Sigmoid colon (tissue), 7 donors: ENCODE results near the gene SWAP70. TPM values are rescaled to one million over a fixed set of nuclear protein-coding genes. Genes with fewer than 3 reads are reported as not detected.

Experiments used
- DNase-seq: peaks from one replicate; pipeline ENCODE4 v3.0.0-alpha.2; 2019
- H3K27ac ChIP-seq, 4 donors: fragments of 200-600 bp; sonication (generic); one replicate each; pipeline ENCODE4 v1.5.1; 2016 to 2019; ENCODE audit warnings: mild to moderate bottlenecking in 1 of 4
- H3K27me3 ChIP-seq, 3 donors: fragments of 200-600 bp; sonication (generic); one replicate each; pipeline ENCODE4 v1.5.1; 2019; ENCODE audit warnings: mild to moderate bottlenecking in 1 of 3
- H3K36me3 ChIP-seq, 4 donors: fragments of 200-600 bp; sonication (generic); one replicate each; pipeline ENCODE4 v1.5.1; 2016 to 2019
- H3K4me1 ChIP-seq, 4 donors: fragments of 200-600 bp; sonication (generic); one replicate each; pipeline ENCODE4 v1.5.1; 2017 to 2019
- H3K4me3 ChIP-seq, 4 donors: fragments of 200-600 bp; sonication (generic); one replicate each; pipeline ENCODE4 v1.5.1; 2017 to 2019; ENCODE audit warnings: mild to moderate bottlenecking in 2 of 4, moderate library complexity in 1 of 4
- H3K9me3 ChIP-seq, 4 donors: fragments of 200-600 bp in 3 of 4; sonication (generic) in 3 of 4; one replicate each; pipeline versions ENCODE4 v1.5.1 to v1.6.1; 2013 to 2019
- EP300 ChIP-seq, 4 donors: sonication (generic); formaldehyde crosslinking; IDR thresholded peaks; one replicate each; pipeline ENCODE4 v1.6.1; 2017; ENCODE audit warnings: antibody characterized with exemption in 4 of 4
- POLR2A ChIP-seq, 2 donors: fragments of 450-650 bp; IDR thresholded peaks; one replicate each; pipeline ENCODE4 v1.6.1; 2016; ENCODE audit warnings: antibody characterized with exemption in 2 of 2, mild to moderate bottlenecking in 2 of 2, moderate library complexity in 2 of 2
- POLR2AphosphoS5 ChIP-seq, 4 donors: sonication (generic); formaldehyde crosslinking; IDR thresholded peaks; one replicate each; pipeline ENCODE4 v1.6.1; 2017; ENCODE audit warnings: antibody characterized with exemption in 4 of 4
- WGBS, 2 donors: extraction: QIAGEN DNeasy Blood & Tissue Kit; methylation state at CpG; one replicate each; pipeline ENCODE4 v1.1.7; 2013; 5-methylcytosine and 5-hydroxymethylcytosine counted together
- intact Hi-C: fragments of 100-400 bp; cut with DNase I; formaldehyde crosslinking; loops from one replicate; pipeline ENCODE4 v1.15.1; 2023
- polyA plus RNA-seq, 3 donors: library from polyadenylated mRNA; stranded (reverse); fragments of 200-250 nt; gene quantifications; one replicate each; pipeline ENCODE4 v1.2.3, GENCODE V29; 2013
- total RNA-seq, 4 donors: library from RNA; depleted of rRNA; stranded (reverse); fragments of >200 nt; gene quantifications; one replicate each; pipeline ENCODE4 v1.1.0, GENCODE V29; 2016
- TF ChIP-seq, protein P1 (sequence below), 4 experiments: fragments of 450-650 bp in 3 of 4; fragments of 200-600 bp in 1 of 4; IDR thresholded peaks; one replicate each; pipeline ENCODE4 v1.5.1; 2016 to 2019; ENCODE audit warnings: antibody characterized with exemption in 4 of 4, mild to moderate bottlenecking in 3 of 4, moderate library complexity in 2 of 4
- donor health status: healthy with polysubstance abuse.
- donor health status: Bipolar disorder and iron deficiency.
- donor health status: healthy.

Gene SWAP70
- total and polyA plus RNA-seq, 7 donors: 9.5 to 30.3 (median 22.1) TPM

DNA sequence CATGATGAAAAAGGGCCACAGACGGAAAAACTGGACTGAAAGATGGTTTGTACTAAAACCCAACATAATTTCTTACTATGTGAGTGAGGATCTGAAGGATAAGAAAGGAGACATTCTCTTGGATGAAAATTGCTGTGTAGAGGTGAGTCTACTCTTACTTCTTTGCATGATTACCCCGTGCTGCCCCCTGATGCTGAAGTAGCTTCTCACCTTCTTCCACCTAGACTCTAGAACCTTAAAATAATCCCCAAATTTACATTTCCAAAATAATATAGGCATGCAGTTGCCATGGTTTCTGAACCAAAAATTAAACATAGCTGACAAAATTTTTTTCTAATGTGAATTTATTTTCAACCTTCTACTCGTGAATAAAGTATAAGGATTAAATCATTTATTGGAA lies 64.2 kb downstream of the SWAP70 start:
- WGBS, 2 donors: 91 to 94% methylated on average over 3 of the region's 3 CpGs
- Histone ChIP-seq H3K4me3 (no peak overlapping the region), H3K27ac (no peak overlapping the region), H3K36me3 (peaks cover 0 to 41% (median 4%) of the 10 kb centered on the region in 4 donors), H3K9me3 (no peaks in the 10 kb centered on the region), H3K27me3 (no peaks in the 10 kb centered on the region), H3K4me1 (no peaks in the 10 kb centered on the region)
- no peak for DNase-seq
- TF ChIP-seq POLR2AphosphoS5 (IDR thresholded peaks at IDR 0.05): no peak
- intact Hi-C loops: no loop called here

DNA sequence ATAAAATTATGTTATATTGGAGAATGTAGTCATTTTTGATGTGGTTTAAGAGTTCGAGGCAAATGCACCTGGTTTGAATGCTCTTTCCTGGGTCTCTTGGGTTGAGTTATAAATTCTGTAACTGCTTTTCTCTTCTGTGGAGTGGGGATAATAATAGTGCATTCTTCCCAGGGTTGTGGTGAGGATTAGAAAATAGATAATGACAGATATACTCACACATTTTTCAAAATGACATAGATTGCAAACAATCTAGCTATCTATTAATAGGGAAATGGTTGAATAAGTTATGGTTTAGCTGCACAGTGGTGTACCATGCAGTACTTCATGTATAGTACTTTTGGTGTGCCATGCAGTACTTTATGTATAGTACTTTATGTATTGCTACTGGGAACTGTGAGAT lies 67.4 kb downstream of the SWAP70 start:
- H3K27ac ChIP-seq: no peak overlapping the region
- intact Hi-C loops: no loop called here
- TF ChIP-seq EP300 (IDR thresholded peaks at IDR 0.05) (no peak), POLR2A (IDR thresholded peaks at IDR 0.05) (no peak), POLR2AphosphoS5 (IDR thresholded peaks at IDR 0.05) (no peak)
- TF ChIP-seq, protein P1, sequence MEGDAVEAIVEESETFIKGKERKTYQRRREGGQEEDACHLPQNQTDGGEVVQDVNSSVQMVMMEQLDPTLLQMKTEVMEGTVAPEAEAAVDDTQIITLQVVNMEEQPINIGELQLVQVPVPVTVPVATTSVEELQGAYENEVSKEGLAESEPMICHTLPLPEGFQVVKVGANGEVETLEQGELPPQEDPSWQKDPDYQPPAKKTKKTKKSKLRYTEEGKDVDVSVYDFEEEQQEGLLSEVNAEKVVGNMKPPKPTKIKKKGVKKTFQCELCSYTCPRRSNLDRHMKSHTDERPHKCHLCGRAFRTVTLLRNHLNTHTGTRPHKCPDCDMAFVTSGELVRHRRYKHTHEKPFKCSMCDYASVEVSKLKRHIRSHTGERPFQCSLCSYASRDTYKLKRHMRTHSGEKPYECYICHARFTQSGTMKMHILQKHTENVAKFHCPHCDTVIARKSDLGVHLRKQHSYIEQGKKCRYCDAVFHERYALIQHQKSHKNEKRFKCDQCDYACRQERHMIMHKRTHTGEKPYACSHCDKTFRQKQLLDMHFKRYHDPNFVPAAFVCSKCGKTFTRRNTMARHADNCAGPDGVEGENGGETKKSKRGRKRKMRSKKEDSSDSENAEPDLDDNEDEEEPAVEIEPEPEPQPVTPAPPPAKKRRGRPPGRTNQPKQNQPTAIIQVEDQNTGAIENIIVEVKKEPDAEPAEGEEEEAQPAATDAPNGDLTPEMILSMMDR (IDR thresholded peaks at IDR 0.05): no peak
- H3K4me3 ChIP-seq: no peak overlapping the region
- H3K36me3 ChIP-seq: peaks cover 0 to 55% (median 9%) of the 10 kb centered on the region in 4 donors
- no peak for DNase-seq
- H3K4me1 ChIP-seq: no peaks in the 10 kb centered on the region
- no peaks in the 10 kb centered on the region for H3K9me3 ChIP-seq
- no peaks in the 10 kb centered on the region for H3K27me3 ChIP-seq
- WGBS, 2 donors: 54 to 87% methylated on average over 1 of the region's 1 CpG

DNA sequence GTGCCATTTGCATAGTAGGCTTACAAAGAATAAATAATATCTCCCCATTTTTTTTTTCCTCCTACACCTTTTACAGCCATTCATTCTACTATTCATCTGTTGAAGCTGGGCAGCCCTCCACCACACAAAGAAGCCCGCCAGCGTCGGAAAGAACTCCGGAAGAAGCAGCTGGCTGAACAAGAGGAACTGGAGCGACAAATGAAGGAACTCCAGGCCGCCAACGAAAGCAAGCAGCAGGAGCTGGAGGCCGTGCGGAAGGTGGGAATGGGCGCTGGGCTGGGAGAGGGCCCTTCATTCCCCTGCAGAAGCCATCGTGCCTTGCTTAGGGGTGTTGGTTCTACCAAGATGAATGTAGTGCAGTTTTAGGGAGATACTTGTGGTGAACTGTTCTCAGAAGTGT lies 68.6 kb downstream of the SWAP70 start:
- intact Hi-C loops: no loop called here
- peaks cover 0 to 59% (median 12%) of the 10 kb centered on the region in 4 donors for H3K36me3 ChIP-seq
- H3K4me1 ChIP-seq: no peaks in the 10 kb centered on the region

DNA sequence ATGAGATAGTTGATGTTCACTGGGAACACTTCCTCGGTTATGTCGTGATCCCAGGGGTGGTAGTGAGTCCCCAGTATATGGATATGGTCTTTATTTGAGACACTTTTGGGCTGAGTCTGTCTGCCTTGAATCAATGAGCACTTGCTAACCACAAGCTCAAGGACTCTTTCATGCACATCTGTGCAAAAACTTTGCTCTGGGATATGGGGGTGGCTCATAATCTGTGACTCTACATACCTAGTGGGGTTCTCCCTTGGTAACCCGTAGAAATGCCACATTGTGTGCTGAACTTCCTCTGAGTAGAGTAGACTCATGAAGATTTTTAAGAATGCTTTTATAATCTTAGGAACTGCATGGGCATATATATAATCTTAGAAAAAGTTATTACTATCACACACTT lies 69.3 kb downstream of the SWAP70 start:
- no peaks in the 10 kb centered on the region for H3K9me3 ChIP-seq
- no peak overlapping the region for H3K27ac ChIP-seq
- no peak overlapping the region for H3K4me3 ChIP-seq
- H3K36me3 ChIP-seq: peaks cover 0 to 62% (median 13%) of the 10 kb centered on the region in 4 donors
- no peaks in the 10 kb centered on the region for H3K27me3 ChIP-seq
- DNase-seq: no peak
- 93 to 96% methylated on average over 3 of the region's 3 CpGs for WGBS, 2 donors
- intact Hi-C loops: no loop called here
- TF ChIP-seq, protein P1 (IDR thresholded peaks at IDR 0.05): no peak
- no peak for TF ChIP-seq POLR2A (IDR thresholded peaks at IDR 0.05)
- no peaks in the 10 kb centered on the region for H3K4me1 ChIP-seq

More for the DNA sequence above, 68.6 kb downstream of the SWAP70 start:
- 83 to 85% methylated on average over 11 of the region's 11 CpGs for WGBS, 2 donors
- DNase-seq: no peak
- H3K9me3 ChIP-seq: no peaks in the 10 kb centered on the region
- TF ChIP-seq, protein P1 (IDR thresholded peaks at IDR 0.05): no peak
- H3K27ac ChIP-seq: no peak overlapping the region
- no peak overlapping the region for H3K4me3 ChIP-seq
- H3K27me3 ChIP-seq: no peaks in the 10 kb centered on the region

DNA sequence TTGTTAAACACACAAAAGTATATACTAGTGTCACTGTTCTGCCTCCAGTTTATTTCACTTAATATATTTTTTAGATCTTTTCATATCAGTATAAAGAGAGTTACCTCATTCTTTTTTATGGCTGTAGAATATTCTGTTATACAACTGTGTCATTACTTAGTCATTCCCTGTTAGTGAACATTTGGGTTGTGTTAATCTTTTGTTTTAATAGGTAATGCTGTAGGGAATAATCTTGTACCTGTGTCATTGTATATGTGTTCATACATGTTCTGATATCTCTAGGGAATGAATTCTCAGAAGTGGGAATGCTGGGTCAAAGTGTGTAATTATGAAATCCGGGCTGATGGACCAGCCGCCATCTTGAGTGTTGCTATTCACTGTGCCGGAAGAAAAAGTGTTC lies 71.4 kb downstream of the SWAP70 start:
- intact Hi-C loops: no loop called here
- WGBS, 2 donors: 97% methylated on average over 3 of the region's 3 CpGs
- no peak for DNase-seq
- Histone ChIP-seq H3K4me1 (no peaks in the 10 kb centered on the region), H3K4me3 (no peak overlapping the region), H3K27me3 (no peaks in the 10 kb centered on the region), H3K27ac (no peak overlapping the region), H3K9me3 (no peaks in the 10 kb centered on the region), H3K36me3 (peaks cover 2 to 62% (median 18%) of the 10 kb centered on the region in 4 donors)
- TF ChIP-seq EP300 (IDR thresholded peaks at IDR 0.05) (no peak), POLR2AphosphoS5 (IDR thresholded peaks at IDR 0.05) (no peak)

DNA sequence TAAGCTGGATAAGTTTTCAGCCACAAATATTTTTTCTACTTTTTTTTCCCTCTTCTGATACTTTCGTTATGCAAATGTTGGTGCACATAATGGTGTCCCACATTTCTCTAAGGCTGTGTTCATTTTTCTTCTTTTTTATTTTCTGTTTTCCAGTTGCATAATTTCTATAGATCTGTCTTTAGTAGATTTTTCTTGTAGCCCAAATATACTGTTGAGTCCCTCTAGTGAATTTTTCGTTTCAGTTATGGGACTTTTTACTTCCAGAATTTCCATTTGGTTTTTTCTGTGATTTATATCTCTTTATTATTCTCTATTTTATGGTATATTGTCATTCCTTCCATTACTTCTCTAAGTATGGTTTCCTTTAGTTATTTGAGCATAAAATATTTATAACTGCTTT lies 72.0 kb downstream of the SWAP70 start:
- no peak overlapping the region for H3K4me3 ChIP-seq
- no peak for TF ChIP-seq POLR2AphosphoS5 (IDR thresholded peaks at IDR 0.05)
- TF ChIP-seq EP300 (IDR thresholded peaks at IDR 0.05): no peak
- no peak for TF ChIP-seq POLR2A (IDR thresholded peaks at IDR 0.05)
- TF ChIP-seq, protein P1 (IDR thresholded peaks at IDR 0.05): no peak
- H3K36me3 ChIP-seq: peaks cover 6 to 66% (median 21%) of the 10 kb centered on the region in 4 donors
- no peaks in the 10 kb centered on the region for H3K9me3 ChIP-seq
- WGBS, 2 donors: 91 to 92% methylated on average over 2 of the region's 2 CpGs
- H3K27ac ChIP-seq: no peak overlapping the region
- intact Hi-C loops: no loop called here
- DNase-seq: no peak
- no peaks in the 10 kb centered on the region for H3K27me3 ChIP-seq
- no peaks in the 10 kb centered on the region for H3K4me1 ChIP-seq
